HG02981 (cell line): ENCODE data around the gene AIP.

ENCODE experiments used
- ATAC-seq: cut with Tn5 transposase; IDR thresholded peaks from one replicate; pipeline ENCODE4 v1.9.1; 2021; ENCODE audit warnings: mild to moderate bottlenecking, moderate library complexity; ENCODE audit not compliant: unreplicated experiment

The AIP gene

GRCh38 chr11:67492801-67493547 is 10.1 kb downstream of the AIP start:
- ATAC-seq = no peak

DNA sequence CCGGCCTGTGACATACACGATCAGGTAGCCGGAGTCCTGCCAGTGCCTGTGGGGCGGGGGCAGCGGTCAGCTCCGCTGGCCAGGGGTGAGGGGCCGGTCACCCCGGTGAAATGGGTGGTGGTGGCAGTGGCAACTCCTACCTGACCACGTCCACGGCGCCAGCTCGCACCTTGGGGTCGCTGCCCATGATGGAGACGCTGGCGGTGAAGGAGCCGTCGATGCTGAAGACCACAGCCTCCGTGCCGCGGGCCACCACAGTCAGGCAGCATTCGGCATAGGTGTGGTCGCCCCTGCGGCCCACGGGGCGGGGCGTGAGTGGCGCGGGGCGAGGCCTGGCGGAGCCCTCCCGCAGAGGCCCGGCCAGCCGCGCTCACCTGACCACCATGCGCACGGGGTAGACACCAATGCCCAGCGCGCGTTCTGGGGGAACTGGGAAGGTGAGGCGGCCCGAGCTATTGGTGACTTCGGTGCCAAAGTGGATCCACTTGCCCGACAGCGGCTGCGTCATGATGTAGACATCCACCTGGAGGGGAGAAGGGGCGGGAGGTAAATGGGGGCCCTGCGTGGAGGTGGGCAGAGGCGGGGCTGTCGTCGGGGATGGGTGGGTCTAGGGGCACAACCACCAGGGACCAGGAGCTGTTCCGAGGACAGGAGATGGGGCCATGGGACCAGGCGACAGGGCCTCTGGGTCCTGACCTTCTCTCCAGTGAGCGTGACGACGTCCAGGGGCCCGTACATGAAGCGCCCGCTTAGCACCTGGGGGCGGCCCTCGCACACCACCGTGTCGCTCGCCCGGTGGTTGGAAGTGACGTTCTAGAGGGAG is 10.9 kb downstream of the AIP start:
- no peak for ATAC-seq

DNA sequence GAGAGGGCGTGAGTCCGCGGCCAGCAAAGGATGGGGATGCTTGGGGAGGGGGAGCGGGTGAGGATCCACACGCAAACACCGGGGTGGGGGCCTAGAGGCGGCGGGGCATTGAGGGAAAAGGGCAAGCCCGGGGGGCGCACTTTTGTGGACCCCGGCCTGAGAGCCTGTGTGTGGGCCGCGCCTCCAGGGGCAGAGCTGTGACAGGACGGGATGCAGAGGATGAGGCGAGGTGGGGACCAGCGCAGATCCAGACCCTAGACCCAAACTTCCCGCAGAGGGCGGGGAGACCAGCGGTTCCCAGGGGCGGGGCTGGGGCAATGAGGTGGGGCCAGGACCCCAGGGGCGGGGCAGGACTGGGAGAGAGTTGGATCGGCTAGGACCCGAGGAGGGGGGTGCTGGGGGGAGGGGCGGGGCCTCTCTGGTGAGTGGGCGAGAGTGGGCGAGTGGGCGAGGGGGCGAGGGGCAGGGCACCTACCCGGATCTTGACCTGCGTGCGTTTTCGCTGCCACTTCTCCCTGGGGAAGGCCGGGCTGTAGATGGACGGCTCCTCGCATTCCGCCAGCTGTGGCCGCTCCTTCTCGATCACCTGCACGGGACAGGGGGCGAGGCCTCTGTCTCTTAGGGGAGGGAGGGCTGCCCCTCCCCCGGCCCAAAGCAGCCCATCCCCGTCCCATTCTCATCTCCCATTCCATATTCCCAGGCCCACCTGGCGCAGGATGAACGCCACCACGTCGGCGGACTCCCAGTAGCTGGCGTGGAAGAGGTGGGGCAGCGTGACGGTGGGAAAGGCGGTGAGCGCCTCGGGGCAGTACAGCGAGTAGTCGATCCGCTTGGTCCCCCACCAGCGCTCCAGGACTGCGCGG is 11.8 kb downstream of the AIP start:
- no peak for ATAC-seq

DNA sequence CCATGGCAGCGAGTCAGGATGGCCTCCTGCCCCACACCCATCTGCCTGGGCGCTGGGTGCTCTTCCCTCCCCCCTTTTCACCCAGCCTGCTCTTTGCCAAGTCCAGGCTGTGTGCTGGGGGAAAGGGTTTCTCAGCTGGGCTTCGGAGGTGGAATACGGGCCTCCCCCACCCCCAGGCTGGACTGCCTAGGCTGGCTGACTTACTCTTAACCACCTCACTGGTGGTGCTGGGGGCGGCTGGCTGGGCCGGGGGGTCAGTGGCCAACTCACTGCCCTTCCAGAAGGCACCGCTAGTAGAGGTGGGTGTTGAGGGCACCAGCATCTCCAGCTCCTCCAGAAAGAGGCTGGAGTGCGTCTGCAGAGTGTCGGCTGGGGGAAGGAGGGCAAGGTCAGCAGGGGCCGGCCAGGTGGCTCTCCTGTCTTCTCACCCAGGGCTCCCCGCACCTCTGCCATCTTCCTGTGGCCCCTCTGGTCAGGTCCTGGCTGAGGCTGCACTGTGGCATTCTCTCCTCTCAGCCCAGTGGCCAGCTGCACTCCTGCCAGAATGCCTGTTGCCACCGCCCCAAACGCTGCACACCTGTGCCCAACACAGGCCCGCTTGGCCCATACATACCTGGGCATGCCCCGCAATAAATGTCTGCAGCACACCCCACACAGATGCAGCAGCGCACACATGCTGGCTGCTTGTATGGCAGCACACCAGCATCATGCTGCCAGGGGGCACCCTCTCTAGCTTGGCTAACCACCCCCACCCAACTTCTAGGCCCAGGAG is 12.6 kb downstream of the AIP start:
- ATAC-seq = no peak

GRCh38 chr11:67496113-67496512 is 13.3 kb downstream of the AIP start:
- ATAC-seq = no peak

- ATAC-seq = no peak
These were observed 14.9 kb downstream of the AIP start for GRCh38 chr11:67497656-67498291.

DNA sequence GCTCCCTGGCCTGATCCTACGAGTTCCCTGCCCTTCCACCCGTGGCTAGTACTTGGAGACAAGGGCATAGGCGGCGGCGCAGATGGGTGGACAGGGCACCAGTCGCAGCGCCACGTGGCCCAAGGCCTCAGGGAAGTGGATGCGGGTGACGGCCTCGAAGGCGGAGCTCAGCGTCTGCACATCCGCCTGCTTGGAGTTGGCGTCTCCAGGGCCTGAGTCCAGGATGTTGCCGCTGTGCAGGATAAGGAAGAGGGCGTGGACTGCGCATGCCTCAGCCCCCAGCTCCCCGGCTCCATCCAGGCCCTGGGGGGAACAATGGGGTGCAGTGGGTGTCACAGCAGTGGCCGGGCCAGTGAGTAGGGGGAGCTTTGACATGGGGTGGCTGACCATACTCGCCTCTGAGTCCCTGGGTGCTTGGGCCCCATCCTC is 15.7 kb downstream of the AIP start:
- no peak for ATAC-seq

DNA sequence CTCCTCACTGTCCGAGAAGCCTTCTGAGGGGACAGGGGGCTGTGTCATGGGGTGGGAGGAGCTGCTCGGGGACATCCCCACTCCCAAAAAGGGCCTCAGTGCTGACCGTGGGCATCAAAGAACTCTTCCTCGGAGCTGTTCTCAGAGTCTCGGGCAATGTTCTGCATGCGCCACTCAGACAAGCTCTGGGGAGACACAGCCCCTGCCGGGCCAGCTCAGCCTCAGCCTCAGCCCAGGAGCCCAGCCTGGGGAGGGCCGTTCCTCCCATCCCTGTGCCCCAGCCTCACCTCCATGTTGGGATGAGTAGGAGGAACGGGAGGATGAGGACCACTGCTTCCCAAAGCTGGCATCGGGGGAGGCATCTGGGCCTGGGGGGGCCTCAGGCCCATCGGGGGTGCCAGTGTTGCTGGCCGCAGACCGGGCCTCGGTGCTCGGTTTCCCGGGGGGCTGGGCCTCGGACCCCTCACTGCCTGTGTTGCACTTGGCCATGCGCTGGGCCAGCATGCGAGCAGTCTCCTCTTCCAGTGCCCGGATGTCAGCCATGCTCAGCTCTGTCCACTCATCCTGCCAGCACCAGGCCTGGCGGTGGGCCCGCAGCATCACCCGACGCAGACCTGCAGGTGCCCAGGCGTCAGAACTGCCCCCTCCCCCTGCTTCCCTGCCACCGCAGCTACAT is 17.1 kb downstream of the AIP start:
- no peak for ATAC-seq

DNA sequence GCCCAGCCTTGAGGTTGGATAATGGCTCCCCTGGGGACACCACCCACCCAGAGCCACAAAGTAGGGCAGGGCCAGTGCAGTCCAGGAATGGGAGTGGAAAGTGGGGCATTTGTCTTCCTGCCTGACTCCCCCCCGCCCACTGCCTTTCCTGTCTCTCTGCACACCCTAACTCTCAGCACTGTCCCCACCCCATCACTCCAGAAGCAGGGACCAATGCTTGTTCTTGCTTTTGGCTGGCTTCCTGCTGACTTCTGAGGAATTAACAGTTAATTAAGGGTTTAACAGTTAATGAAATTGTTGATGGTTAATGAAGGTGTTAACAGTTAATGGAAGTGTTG is 17.6 kb downstream of the AIP start:
- no peak for ATAC-seq

GRCh38 chr11:67500831-67501715 is 18.2 kb downstream of the AIP start:
- ATAC-seq = no peak

- no peak for ATAC-seq
These were observed 19.0 kb downstream of the AIP start for GRCh38 chr11:67501854-67502253.

- no peak for ATAC-seq
These were observed 19.6 kb downstream of the AIP start for GRCh38 chr11:67502328-67502979.

GRCh38 chr11:67503119-67504004 is 20.5 kb downstream of the AIP start:
- no peak for ATAC-seq

DNA sequence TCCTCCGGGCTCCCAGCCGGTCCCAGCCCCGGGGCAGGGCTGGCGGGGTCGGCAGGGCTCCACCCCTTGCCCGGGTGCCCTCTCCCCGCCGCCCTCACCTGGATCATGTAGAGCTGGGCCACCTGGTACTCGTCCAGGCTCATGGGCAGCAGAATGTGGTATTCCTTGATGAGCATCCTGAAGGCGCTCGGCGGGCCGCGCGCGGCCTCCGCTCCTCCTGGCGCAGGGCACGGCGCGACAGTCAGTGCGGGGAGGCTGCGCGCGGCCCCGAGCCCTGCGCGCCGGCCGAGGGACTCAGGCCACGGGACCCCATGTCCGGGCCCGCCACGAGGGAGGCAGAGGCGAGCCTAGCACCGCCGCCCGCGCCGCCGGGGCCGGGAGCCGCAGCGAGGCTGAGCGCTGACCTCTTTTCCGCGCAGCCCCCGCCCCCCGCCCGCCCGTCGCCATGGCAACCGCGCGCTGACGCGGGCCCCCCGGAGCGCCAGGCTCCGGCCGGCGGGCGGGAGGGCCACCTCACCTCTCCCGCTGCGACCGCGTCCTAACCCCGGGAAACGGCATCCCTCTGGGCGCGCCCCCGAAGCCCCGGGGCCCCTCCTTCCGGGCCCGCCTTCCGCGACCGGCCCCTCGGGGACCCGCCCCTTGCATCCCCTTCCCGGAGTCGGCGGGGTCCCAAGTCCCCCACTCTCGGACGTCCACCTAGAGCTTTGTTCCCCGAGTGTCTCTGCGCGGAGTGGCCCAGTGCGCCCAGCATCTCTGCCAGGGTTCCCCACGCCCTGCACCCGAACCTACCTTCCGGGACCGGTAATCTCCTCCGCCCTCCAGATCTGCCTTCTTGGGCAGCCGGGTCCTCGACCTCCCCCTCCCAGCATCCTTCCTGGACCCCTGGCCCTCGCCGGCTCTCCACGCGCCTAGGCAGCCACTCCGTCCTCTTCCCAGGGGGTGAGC is 21.5 kb downstream of the AIP start:
- no peak for ATAC-seq

DNA sequence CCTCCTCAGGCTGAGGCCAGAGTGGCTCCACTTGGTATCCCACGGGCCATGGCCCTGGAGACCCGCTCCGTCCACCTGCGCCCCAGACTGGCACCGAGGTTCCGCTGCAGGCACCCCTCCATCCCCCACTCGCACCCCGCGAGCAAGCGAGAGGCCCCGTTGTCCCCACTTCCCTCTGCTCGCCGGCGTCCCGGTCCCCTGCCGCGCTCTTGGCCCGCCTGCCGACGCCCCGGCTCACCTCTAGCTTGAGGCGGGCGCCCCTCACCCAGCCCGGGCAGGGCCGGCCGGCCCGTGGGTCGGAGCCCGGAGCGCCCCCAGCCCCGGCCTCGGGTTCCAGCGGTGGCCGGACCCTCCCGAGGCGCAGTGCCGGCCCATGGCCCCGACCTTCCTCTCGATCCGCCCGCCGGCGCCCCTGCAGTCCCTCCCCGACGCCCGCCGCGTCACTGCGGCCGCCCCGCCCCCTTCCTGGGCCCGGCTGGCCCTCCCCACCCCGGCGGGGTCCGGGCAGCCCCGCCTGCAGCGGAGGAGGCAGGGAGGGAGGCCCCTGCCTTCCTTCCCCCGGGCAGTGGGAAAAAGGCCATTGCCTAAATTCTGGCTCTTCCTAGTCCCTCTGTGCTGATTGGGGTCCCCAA is 22.2 kb downstream of the AIP start, which contains the start of gene PITPNM1:
Gene PITPNM1 (minus strand): TSS at position 414 of the 632 bp plus-strand sequence. CDS start 1,183 bp downstream, outside the sequence.
- no peak for ATAC-seq
